ENCODE data around the gene FBXO48.

DNA sequence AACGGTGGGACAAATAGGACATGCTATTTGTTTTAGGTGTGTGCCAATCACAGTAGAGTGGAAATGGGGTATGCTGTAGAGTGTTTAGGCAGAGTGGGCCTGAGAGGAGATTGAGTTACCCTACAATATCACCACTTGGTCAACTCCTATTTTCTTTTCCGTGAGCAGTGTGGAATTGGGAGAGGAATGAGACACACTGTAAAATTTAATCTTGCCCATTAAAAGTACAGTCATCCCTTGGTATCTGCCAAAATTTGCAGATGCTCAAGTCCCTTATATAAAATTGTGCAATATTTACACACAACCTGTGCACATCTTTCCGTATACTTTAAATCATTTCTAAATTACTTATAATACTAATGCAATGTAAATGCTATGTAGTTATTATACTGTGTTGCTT lies 12.4 kb downstream of the FBXO48 start:
- TF ChIP-seq, protein P1, sequence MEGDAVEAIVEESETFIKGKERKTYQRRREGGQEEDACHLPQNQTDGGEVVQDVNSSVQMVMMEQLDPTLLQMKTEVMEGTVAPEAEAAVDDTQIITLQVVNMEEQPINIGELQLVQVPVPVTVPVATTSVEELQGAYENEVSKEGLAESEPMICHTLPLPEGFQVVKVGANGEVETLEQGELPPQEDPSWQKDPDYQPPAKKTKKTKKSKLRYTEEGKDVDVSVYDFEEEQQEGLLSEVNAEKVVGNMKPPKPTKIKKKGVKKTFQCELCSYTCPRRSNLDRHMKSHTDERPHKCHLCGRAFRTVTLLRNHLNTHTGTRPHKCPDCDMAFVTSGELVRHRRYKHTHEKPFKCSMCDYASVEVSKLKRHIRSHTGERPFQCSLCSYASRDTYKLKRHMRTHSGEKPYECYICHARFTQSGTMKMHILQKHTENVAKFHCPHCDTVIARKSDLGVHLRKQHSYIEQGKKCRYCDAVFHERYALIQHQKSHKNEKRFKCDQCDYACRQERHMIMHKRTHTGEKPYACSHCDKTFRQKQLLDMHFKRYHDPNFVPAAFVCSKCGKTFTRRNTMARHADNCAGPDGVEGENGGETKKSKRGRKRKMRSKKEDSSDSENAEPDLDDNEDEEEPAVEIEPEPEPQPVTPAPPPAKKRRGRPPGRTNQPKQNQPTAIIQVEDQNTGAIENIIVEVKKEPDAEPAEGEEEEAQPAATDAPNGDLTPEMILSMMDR (conservative IDR thresholded peaks at IDR 0.05): no peak
- TF ChIP-seq ZFX (IDR thresholded peaks at IDR 0.05): no peak

Data from C4-2B (cell line).